HCT116 (cell line): ENCODE measurements around the gene NOC4L.

ENCODE experiments used
- CEBPB ChIP-seq: IDR thresholded peaks from 2 replicates; pipeline ENCODE4 v1.6.1; 2012; ENCODE audit warnings: low read depth
- CTCF ChIP-seq, 3 experiments: fragments of 200-600 bp in 1 of 3; sonication (generic) in 1 of 3; IDR thresholded peaks in 2 of 3; conservative IDR thresholded peaks in 1 of 3; 2 replicates each; pipeline ENCODE4 v1.5.1; 2012 to 2017; ENCODE audit warnings: low read depth in 2 of 3, low read length in 2 of 3, antibody characterized with exemption in 1 of 3, borderline replicate concordance in 1 of 3, control low read depth in 1 of 3, mild to moderate bottlenecking in 1 of 3, mixed read lengths in 1 of 3, mixed run types in 1 of 3, moderate library complexity in 1 of 3; ENCODE audit not compliant: insufficient read depth in 1 of 3
- EGR1 ChIP-seq: IDR thresholded peaks from 2 replicates; pipeline ENCODE4 v1.6.1; 2012; ENCODE audit warnings: low read depth
- EZH2 ChIP-seq: fragments of 200-600 bp; sonication (generic); IDR thresholded peaks from 2 replicates; pipeline ENCODE4 v1.6.1; 2017; ENCODE audit warnings: antibody characterized with exemption, mixed run types
- EZH2phosphoT487 ChIP-seq: fragments of 200-600 bp; IDR thresholded peaks from 2 replicates; pipeline ENCODE4 v1.6.1; 2018; ENCODE audit warnings: antibody characterized with exemption, borderline replicate concordance
- FOSL1 ChIP-seq: IDR thresholded peaks from 2 replicates; pipeline ENCODE4 v1.6.1; 2012; ENCODE audit warnings: low read depth
- JUND ChIP-seq: IDR thresholded peaks from 2 replicates; pipeline ENCODE4 v1.6.1; 2012
- MAX ChIP-seq: IDR thresholded peaks from 2 replicates; pipeline ENCODE4 v1.6.1; 2012
- POLR2A ChIP-seq: IDR thresholded peaks from 2 replicates; pipeline ENCODE4 v1.7.0; 2011; ENCODE audit warnings: borderline replicate concordance; ENCODE audit not compliant: insufficient read depth, insufficient read length; ENCODE audit errors: extremely low read depth
- POLR2AphosphoS5 ChIP-seq: IDR thresholded peaks from 2 replicates; pipeline ENCODE4 v1.6.1; 2011; ENCODE audit warnings: mild to moderate bottlenecking, low read depth, low read length, moderate library complexity
- REST ChIP-seq: IDR thresholded peaks from 2 replicates; pipeline ENCODE4 v1.6.1; 2012; ENCODE audit warnings: low read depth
- SRF ChIP-seq: IDR thresholded peaks from 2 replicates; pipeline ENCODE4 v1.6.1; 2012; ENCODE audit warnings: low read depth

GRCh38 chr12:132200800-132201199 lies 56.5 kb downstream of the NOC4L start:
- TF ChIP-seq POLR2A (no peak), CTCF (IDR thresholded peaks at IDR 0.05 in 2 of 3, conservative IDR thresholded peaks at IDR 0.05 in 1 of 3; ENCODE audit: borderline replicate concordance in 1 of 3, insufficient read depth in 1 of 3, low read depth in 2 of 3, low read length in 2 of 3) (no peak), EGR1 (no peak), FOSL1 (no peak), REST (no peak), EZH2 (no peak), POLR2AphosphoS5 (no peak), CEBPB (no peak), JUND (no peak), SRF (no peak), MAX (no peak), EZH2phosphoT487 (no peak)
